Peyer's patch (tissue), 4 donors: ENCODE measurements around the gene EPHB1.
"Not testable (repeated sequence)": the region's sequence is repeated elsewhere in the genome, so short reads cannot be mapped to it uniquely, and the experiment has no call there.

Source experiments
- POLR2A ChIP-seq, 2 donors: fragments of 450-650 bp; IDR thresholded peaks; one replicate each; pipeline ENCODE4 v1.5.1; 2017; ENCODE audit warnings: antibody characterized with exemption in 2 of 2, mild to moderate bottlenecking in 2 of 2, moderate library complexity in 2 of 2
- TF ChIP-seq, protein P1 (sequence below), 6 experiments: fragments of 450-650 bp in 4 of 6; fragments of 200-600 bp in 2 of 6; sonication (generic) in 1 of 6; IDR thresholded peaks; one replicate each; pipeline ENCODE4 v1.5.1; 2017 to 2019; ENCODE audit warnings: antibody characterized with exemption in 6 of 6, mild to moderate bottlenecking in 3 of 6, moderate library complexity in 1 of 6

DNA sequence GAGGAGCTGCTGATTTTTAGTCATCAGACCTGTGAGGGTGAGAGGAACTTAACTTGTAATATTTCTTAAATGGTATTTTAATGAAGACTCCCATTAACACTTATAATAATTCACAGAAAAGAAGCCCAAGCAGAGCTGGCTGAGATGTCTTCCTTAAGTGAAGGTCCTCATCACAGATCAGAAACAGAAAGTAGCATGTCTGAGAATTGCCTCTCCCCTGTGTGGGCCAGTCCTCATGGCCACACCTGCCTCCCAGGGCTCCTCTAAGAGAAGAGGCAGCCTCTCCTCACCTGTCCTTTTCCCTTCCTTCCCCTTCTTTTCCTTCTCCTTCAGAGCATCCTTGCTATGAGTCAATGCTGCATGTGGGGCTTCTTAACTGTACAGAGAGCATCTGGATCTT lies 176.8 kb downstream of the EPHB1 start:
- TF ChIP-seq, protein P1, sequence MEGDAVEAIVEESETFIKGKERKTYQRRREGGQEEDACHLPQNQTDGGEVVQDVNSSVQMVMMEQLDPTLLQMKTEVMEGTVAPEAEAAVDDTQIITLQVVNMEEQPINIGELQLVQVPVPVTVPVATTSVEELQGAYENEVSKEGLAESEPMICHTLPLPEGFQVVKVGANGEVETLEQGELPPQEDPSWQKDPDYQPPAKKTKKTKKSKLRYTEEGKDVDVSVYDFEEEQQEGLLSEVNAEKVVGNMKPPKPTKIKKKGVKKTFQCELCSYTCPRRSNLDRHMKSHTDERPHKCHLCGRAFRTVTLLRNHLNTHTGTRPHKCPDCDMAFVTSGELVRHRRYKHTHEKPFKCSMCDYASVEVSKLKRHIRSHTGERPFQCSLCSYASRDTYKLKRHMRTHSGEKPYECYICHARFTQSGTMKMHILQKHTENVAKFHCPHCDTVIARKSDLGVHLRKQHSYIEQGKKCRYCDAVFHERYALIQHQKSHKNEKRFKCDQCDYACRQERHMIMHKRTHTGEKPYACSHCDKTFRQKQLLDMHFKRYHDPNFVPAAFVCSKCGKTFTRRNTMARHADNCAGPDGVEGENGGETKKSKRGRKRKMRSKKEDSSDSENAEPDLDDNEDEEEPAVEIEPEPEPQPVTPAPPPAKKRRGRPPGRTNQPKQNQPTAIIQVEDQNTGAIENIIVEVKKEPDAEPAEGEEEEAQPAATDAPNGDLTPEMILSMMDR (IDR thresholded peaks at IDR 0.05) = not testable (repeated sequence)
- not testable (repeated sequence) for TF ChIP-seq POLR2A (IDR thresholded peaks at IDR 0.05)
